NCI-H2029 (cell line): ENCODE results near the gene GSK3A.

Experiments
- DNase-seq: peaks from one replicate; lab custom pipeline; 2025; lab: John Stamatoyannopoulos, UW

The GSK3A gene

GRCh38 chr19:42242512-42243409 is at the start of gene GSK3A:
Gene GSK3A, minus strand, starts transcription at chr19:42242602. Its CDS starts 137 bp downstream, at chr19:42242465.
- DNase-seq: peak; percentile 100

- DNase-seq: no peak
Measured at GRCh38 chr19:42291435-42291810, 49.0 kb upstream of the GSK3A start.

DNA sequence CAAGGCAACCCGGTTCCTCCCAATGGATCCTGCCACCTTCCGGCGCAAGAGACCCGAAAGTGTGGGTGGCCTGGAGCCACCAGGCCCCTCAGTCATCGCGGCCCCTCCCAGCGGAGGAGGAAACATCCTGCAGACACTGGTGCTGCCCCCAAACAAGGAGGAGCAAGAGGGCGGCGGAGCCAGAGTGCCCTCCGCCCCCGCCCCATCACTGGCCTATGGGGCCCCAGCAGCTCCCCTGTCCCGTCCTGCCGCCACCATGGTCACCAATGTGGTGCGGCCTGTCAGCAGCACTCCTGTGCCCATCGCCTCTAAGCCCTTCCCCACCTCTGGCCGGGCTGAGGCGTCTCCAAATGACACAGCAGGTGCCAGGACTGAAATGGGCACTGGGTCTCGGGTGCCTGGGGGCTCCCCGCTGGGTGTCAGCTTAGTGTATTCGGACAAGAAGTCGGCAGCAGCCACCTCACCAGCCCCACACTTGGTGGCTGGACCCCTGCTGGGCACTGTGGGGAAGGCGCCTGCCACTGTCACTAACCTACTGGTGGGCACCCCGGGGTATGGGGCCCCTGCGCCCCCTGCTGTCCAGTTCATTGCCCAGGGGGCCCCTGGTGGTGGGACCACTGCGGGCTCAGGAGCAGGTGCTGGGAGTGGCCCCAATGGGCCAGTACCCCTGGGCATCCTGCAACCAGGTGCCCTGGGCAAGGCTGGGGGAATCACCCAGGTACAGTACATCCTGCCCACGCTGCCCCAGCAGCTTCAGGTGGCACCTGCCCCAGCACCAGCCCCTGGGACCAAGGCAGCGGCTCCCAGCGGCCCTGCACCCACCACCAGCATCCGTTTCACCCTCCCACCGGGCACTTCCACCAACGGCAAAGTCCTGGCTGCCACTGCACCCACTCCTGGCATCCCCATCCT is 48.4 kb upstream of the GSK3A start:
- DNase-seq: no peak

- DNase-seq: no peak
Measured at GRCh38 chr19:42290136-42290522, 47.7 kb upstream of the GSK3A start.

GRCh38 chr19:42289556-42290041 is 47.2 kb upstream of the GSK3A start:
- no peak for DNase-seq

DNA sequence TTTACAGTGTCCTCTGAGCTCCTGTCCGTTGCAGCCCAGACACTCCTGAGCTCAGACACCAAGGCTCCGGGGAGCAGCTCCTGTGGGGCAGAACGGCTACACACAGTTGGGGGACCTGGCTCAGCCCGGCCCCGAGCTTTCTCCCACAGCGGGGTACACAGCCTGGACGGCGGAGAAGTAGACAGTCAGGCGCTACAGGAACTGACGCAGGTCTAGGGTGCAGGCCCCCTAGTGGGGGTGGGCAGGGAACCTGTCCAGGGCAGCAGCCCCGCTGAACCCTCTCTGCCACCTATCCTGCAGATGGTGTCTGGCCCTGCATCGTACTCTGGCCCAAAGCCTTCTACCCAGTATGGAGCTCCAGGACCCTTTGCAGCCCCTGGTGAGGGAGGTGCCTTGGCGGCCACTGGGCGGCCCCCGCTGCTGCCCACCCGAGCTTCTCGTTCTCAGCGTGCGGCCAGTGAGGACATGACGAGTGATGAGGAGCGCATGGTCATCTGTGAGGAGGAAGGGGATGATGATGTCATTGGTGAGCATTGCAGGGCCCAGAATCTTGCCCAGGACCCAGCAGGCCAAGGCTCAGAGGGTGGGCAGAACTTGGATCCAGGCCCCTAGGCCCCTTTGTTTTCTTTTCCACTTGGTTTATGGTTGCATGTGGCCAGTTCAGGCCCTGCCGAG is 46.6 kb upstream of the GSK3A start:
- no peak for DNase-seq

DNA sequence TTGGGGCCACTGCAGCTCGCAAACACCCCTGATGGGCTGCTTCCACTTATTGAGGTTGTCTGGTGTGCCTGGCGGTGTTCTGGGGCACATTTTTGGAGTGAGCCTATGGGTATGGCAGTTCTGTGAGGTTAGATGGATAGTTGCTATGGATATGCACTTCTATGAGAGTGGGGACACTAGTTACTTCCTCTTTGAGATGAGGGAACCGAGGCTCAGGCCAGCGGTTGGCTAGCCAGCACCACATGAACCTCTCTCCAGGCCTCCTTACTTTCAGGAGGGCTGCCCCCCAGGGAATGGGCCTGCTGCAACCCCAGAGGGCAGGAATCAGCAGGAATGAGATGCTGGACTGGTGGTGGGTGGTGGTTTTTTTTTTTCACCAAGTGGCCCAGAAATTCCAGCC is 46.0 kb upstream of the GSK3A start:
- DNase-seq: no peak

- DNase-seq: no peak
Measured at GRCh38 chr19:42287827-42288107, 45.4 kb upstream of the GSK3A start.

GRCh38 chr19:42287017-42287826 is 44.8 kb upstream of the GSK3A start:
- DNase-seq: no peak

GRCh38 chr19:42286349-42287016 is 44.1 kb upstream of the GSK3A start:
- DNase-seq: no peak

DNA sequence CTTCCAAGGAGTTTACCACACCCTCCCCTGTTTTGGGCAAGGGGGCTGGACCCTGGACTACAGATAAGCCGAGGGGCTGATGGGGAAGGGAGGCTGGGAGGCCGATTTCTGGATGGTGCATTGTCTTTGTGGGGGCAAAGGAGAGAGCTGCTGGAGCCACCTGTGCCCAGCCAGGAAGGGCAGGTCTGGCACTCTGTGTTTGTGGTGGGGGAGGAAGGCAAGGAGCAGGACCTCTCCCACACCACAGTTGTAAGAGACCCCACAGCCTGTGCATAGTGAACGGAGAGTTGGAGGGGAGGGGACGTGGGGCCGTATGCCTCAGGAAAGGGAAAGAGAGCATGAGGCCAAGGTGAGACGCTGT is 43.6 kb upstream of the GSK3A start:
- no peak for DNase-seq

GRCh38 chr19:42285541-42285941 is 43.1 kb upstream of the GSK3A start:
- no peak for DNase-seq

GRCh38 chr19:42284591-42285341 is 42.4 kb upstream of the GSK3A start:
- DNase-seq: no peak

GRCh38 chr19:42284066-42284501 is 41.7 kb upstream of the GSK3A start:
- peak; percentile 68 for DNase-seq

GRCh38 chr19:42283188-42284065 is 41.0 kb upstream of the GSK3A start:
- peak; percentile 88 for DNase-seq

DNA sequence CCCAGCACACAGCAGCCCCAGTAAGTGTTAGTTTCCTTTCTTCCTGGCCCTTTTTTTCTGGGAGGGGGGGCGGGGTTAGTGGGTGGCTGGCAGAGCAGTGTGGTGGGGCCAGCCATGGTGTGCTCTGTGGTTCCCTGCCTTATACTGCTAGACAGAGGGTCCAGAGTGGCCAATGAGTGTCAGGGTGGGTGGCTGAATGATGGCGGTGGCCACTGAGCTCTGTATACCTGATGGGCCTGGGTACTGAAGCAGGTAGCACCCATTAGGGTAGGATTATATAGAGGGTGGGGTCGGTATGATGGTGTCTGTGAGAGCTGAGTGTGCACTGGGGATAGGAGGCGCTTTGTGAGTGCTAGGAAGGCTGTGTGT is 40.4 kb upstream of the GSK3A start:
- DNase-seq: no peak

GRCh38 chr19:42281827-42282762 is 39.7 kb upstream of the GSK3A start:
- DNase-seq: no peak

DNA sequence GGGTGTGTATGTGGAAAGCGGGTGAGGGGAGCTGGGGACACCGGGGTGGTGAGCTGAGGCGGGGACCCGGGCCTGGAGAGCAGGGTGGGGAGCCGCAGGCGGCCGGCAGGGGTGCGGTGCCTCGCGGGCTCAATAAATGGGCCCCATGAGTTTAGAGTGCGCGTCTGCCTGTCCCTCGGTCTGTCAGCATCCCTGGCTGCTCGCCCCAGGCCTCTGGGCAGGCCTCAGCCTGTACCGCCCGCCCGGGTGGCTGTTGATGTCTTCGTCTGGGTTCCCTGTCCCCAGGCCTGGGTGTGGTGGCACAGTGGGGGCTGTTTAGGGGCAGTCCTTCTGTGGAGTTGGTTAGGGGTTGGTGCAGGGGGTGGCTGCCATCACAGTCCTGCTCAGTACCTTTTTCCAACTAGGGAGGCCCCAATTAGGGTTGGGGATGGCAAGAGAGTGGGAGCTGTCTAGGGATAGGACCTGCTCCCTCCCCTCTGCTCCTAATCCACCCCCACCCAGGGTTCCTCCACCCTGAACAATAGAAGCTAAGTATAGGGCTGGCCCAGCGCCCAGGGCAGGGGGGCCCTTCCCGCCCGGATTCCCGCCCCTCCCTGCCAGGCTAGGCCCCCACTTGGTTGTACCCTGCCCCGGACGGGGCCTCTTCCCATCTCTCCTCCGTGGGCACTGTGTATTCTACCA is 38.9 kb upstream of the GSK3A start:
- no peak for DNase-seq
